Measurements from ENCODE around the gene POLR3H.
"Not testable (repeated sequence)": the region's sequence is repeated elsewhere in the genome, so short reads cannot be mapped to it uniquely, and the experiment has no call there.

The POLR3H gene

GRCh38 chr22:41563051-41563711, 18.9 kb upstream of the POLR3H start:
- no peak for DNase-seq

DNA sequence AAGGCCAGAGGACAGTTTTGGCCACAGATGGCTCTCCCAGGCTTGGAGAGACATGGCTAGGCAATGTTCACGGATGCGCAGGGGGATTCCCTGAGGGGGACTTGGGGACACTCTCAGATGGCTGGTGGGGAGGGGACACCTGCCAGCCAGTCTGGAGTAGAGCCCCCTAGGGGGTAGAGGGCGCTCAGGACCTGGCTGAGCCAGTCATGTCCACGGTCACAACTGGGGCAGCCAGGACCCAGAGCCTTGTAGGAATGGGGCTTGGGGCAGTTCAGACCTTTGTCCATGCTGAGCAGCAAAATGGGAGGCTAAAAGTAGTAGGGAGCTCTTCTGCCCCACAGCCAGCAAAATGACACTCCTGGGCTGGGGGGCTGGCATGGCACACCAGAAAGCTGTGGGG, 18.2 kb upstream of the POLR3H start:
- no peak for DNase-seq

GRCh38 chr22:41561788-41562187, 17.5 kb upstream of the POLR3H start:
- DNase-seq = no peak

DNA sequence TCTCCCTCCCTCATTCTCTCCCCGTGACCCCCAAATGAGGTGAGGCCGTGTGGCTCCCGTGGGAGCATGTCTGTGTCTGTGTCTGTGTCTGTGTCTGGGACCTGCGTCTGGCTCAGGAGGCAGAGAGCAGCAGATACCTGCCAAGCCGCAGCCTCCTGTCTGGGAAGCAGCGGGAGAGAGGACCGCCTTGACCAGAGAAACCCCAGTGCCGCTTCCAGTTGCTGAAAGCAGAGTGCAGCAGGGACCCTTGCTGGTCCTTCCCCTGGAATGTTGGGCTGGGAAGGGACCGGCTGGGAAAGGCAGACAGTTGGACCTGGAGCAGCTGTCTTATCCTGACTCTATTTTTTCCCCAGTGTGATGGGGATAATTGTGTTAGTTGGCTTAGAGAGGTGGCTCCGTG, 17.1 kb upstream of the POLR3H start:
- no peak for DNase-seq

DNA sequence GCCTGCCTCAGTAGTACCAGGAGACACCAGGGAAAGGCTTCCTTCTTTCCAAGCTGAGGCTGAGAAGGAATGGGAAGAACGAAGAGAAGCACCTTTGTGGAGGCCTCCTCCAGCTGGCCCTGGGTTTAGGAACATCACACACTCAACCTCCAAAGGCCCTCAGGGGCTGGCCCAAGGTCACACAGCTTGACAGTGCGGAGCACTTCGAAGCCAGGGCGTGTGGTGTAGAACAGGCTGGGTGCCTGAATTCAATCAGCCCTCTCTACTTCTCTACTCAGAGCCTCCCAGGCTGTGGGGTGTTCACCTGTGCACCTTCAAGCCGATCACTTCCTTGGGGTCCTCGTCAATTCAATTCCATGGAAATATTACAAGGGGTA, 15.8 kb upstream of the POLR3H start:
- DNase-seq = no peak

- not testable (repeated sequence) for DNase-seq
These were observed 14.0 kb upstream of the POLR3H start for GRCh38 chr22:41558241-41558630.

GRCh38 chr22:41557401-41558240, 13.4 kb upstream of the POLR3H start:
- no peak for DNase-seq

DNA sequence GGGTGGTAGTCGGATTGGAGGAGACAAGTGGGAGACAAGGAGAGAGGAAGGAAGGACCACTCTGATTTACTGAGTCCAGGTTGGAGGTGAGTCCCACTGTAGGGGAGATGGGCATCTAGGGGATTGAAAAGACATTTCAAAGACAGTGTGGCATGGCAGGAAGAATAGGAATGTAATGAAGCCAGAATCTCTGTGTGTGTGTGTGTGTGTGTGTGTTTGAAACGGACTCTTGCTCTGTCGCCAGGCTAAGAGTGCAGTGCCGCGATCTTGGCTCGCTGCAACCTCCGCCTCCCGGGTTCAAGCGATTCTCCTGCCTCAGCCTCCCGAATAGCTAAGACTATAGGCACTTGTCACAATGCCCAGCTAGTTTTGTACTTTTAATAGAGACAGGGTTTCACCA, 12.3 kb upstream of the POLR3H start:
- no peak for DNase-seq

DNA sequence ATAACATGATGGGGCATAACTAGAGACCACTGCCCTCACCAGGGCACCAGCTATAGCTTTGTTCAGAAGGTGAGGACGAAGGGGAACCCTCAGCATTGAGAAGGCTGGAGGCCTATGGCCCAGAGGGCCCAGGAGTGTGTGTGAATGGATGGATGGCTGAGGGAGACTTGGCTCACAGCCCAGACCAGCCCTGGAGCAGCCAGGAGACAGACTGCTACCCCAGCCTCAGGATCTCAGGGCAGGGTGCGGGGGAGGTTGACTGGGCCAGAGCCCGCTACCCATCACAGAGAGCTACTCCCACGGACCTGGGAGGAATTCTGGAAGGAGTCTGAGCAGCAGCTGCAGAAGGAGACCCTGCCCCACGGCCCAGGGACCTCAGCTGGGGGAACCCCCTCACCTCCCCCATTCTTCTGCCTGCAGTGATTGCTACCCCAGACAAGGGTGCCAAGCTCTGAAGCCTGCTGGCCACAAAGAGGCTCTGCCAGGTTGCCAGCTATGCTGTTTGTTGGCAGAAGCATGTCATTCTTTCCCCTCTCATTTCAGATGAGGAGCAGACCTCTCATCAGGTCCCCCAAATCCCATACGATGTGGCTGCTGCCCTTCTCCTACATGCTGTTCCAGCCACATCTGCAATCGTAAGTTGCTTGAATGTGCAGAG, 11.2 kb upstream of the POLR3H start:
- DNase-seq = no peak

DNA sequence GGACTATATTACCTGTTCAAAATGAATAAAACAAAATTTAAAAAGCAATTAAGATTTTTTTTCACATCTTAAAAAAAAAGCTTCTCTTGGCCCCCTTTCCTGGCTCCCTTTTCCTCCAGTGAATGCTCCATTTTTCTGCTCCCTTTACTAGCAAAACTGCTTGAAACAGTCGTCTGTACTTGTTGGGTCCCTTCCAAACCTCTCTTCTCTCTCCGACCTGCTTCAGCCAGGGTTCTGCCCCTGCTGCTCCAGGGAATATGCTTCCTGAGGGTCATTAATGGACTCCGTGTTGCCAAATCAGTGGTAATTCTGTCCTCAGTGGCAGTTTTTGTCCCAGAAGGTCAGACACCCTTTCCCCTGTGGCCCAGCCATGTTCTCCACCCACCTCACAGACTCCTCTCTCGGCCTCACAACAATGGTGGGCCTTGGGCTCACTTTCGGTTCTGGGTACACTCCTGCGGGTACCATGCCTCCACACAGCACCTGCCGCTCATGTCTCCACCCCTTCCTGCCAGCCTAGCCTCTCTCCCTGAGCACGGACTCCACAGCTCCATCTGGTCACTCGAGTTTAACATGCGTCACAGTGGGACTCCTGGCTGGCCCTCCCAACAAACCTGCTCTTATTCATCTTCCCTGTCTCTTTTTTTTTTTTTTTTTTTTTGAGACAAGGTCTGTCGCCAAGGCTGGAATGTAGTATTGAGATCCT, 7.8 kb upstream of the POLR3H start:
- no peak for DNase-seq

- no peak for DNase-seq
These were observed 6.8 kb upstream of the POLR3H start for GRCh38 chr22:41550952-41551491.

DNA sequence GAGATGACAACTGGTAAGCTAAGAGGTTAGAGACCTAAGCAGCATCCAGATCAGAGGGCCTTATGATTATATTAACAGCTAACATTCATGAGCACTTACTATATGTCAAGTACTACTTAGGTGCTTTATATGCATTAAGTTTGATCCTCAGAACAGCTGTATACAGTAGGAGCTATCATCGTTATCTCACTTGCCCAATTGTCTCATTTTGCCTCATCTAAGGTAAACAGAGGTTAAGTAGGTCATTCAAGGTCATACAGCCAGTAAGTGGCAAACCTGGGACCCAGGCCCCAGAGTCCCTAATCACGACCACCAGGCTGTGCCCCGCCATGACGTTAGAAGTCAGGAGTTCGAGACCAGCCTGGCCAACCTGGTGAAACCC, 4.6 kb upstream of the POLR3H start:
- DNase-seq = no peak

GRCh38 chr22:41544671-41545476, 604 bp upstream of the POLR3H start:
- no peak for DNase-seq

GRCh38 chr22:41542224-41542623, 2.0 kb downstream of the POLR3H start:
- DNase-seq = no peak

GRCh38 chr22:41541484-41541883, 2.8 kb downstream of the POLR3H start:
- no peak for DNase-seq

GRCh38 chr22:41540365-41540764, 3.9 kb downstream of the POLR3H start:
- no peak for DNase-seq

- DNase-seq = no peak
These were observed 4.3 kb downstream of the POLR3H start for GRCh38 chr22:41540006-41540315.

DNA sequence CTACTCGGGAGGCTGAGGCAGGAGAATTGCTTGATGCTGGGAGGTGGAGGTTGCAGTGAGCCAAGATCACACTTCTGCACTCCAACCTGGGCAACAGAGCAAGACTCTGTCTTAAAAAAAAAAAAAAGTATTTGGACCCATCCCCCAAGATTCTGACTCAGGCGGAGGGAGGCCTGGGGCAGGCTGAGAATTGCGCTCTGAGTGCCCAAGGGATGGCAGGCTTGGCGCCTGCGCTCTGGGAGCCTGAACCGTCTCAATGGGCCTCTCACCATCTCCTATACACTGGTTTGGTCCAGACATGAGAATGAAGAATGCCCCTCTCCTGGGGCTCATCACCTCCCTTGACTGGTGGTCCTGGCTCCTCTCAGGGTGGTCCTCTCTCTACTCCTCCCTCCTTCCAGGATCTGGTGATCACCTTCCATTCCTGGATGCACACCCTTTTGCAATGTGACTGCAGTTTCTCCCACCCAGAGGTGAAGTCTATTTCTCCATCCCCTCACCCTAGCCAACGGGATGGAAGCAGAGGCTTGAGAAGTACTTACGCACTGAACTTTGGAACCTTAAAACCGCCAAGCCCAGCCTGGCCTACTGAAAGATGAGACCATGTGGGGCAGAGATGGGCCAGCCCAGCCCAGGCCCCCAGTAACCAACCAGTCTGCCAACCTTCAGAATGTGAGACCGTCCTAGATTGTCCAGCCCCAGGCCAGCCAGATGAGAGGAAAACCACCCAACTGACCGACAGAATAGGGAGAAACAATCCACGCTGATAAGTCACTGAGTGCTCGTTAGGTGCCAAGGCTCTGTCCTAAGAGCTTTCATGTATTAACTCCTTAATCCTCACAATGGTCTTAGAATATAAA, 4.9 kb downstream of the POLR3H start:
- no peak for DNase-seq

DNA sequence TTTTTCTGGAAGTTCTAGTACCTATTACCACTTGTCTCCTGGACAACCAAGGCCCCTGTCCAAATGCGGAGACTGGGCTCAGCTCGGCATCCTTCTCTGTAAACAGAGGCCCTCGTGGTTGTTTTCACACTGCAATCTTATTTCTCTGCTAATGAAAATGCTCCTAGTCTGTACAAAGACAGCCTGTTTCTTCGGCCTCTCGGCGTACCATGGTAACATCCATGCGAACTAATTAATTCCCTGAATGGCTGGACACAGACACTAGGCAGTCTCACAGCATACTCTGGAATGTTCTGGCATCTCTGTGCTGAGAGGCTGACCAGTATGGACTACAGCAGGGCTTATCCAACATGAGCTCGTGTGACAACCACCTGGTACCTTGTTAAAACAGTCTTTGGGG, 5.7 kb downstream of the POLR3H start:
- no peak for DNase-seq

GRCh38 chr22:41537203-41537602, 7.1 kb downstream of the POLR3H start:
- no peak for DNase-seq

DNA sequence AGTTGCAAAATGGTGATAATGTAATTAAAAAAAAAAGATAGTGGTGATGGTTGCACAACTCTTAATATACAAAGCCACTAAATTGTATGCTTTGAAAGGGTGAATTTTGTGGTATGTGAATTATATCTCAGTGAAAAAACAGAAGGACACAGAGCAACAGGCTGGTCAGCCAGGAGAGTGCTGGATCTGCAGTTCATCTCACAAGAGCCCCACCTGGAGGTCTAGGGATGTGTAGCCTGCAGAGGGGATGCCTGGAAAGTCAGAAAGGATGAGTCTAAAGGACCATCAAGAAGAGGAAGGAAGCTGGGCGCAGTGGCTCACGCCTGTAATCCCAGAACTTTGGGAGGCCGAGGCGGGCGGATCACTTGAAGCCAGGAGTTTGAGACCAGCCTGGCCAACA, 9.0 kb downstream of the POLR3H start:
- no peak for DNase-seq
